Stimulated activated CD4-positive, alpha-beta T cell treated with anti-CD3 and anti-CD28 coated beads, TNF-alpha, amount 100 ng/mL, for 1 hour (primary cell): ENCODE measurements around the gene C1QB.
"Not testable (repeated sequence)": the region's sequence is repeated elsewhere in the genome, so short reads cannot be mapped to it uniquely, and the experiment has no call there.

Experiments used
- DNase-seq, 3 donors: peaks; one replicate each; pipeline ENCODE4 v3.0.0-alpha.2; 2020; ENCODE audit warnings: low read depth in 3 of 3, low spot score in 1 of 3

C1QB gene

DNA sequence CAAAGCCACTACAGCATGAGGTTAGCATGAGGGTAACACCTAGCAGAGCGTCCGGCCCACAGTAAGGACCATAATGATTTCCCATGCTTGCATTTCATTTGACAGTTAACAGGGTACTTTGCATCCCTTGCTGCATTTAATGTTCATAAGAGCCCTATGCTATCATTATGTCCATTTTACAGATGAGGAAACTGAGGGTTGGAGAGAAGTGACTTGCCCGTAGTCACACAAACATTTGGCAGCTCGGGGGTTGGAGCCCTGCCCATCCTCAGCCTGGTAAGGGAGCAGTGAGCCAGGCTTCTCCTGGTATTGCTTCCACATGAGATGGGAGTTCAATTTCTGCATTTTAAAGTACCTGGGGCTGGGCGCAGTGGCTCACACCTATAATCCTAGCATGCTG is 41.1 kb downstream of the C1QB start:
- no peak for DNase-seq

GRCh38 chr1:22696610-22697009 is 43.6 kb downstream of the C1QB start:
- DNase-seq, result no peak

- DNase-seq, result no peak
Observed at GRCh38 chr1:22697980-22698379, 44.9 kb downstream of the C1QB start.

DNA sequence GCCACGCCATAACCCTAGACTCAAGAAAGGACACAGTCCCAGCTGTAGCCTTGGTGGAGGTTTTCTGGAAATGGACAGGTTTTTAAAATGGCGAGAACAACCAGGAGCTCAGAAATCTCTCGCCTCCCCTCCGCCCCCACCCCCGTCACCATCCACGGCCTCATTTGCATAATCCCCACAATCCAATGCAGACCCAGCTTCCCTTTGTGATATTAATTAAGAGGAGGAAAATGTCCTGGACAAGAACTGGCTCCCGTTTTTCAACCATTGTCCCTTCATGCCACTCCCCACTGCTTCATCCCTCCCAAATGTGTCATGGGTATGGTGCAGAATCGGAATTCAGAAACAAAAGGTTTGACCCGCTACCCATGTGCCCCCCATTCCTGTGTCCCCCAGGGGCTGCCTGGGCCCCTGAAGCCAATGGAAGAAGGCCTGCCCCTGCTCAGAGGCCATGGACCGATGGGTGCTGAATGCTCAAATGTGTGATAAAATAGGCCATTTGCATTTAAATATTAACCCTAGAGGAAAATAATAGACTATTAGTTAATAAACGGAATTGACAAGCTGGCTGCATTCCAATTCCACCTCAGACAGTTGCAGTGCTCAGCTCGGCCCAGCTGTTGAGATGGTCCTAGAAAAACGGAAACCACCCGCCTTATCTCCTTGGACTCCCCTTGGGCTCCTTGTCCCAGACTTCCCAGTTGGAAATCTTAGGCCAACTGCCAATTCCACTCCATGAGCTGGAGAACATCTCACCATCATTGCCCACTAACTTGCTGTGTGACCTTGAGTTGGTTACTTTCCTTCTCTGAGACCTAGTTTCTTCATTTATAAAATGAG is 46.9 kb downstream of the C1QB start:
- no peak for DNase-seq

GRCh38 chr1:22702296-22703085 is 49.5 kb downstream of the C1QB start:
- DNase-seq, result no peak

DNA sequence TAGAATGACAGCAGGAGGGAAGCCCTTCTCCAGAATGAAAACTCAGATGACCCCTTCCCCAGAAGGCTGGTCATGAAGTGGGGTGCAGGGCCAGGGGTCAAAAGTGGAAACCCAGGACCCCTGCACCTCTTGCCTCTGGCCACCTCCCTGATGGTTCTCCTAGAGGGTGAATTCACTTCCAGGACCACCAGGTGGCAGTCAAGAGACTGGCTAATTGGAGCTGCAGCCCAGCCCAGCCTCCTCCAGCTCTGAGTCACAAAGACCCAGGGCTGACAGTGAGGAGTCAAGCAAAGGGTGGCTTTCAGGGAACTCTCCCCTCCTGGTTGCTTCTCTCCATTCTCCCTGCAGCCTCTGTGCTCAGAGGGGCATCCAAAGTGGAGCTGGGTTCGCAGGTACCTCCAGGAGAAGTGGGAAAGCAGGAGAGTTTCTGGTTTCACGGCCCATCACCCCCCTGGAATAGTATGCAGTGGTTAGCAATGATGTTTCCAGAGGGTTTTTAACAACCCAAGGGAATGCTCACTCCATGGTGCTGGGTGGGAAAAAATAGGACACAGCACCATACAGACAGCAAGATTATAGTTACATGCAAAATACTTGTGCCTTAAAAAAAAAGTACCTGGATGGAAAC is 51.5 kb downstream of the C1QB start:
- peak; percentile 35 to 56 (median 37) for DNase-seq

GRCh38 chr1:22705586-22705985 is 52.5 kb downstream of the C1QB start:
- no peak for DNase-seq

DNA sequence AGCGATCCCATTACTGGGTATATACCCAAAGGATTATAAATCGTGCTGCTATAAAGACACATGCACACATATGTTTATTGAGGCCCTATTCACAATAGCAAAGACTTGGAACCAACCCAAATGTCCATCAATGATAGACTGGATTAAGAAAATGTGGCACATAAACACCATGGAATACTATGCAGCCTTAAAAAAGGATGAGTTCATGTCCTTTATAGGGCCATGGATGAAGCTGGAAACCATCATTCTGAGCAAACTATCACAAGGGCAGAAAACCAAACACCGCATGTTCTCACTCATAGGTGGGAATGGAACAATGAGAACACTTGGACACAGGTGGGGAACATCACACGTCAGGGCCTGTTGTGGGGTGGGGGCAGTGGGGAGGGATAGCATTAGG is 53.1 kb downstream of the C1QB start:
- DNase-seq, result not testable (repeated sequence)

DNA sequence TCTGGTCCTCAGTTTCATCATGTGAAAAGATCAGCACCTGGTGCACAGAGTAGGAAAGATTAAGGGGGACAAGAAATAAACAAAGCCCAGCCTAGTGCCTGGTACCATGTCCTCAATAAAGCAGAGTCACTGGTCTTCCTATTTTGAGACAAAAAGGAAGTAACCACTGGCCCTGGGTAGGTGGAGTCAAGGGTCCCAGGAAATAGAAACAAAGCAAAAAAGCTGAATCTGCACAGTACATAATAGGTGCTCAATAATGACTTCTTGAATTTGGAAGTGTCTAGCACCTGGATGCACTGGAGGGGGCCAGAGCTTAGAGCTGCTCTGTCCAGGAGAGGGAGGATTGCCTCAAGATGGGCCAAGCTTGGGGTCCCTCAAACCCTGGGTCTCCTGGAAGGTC is 55.7 kb downstream of the C1QB start:
- no peak for DNase-seq

DNA sequence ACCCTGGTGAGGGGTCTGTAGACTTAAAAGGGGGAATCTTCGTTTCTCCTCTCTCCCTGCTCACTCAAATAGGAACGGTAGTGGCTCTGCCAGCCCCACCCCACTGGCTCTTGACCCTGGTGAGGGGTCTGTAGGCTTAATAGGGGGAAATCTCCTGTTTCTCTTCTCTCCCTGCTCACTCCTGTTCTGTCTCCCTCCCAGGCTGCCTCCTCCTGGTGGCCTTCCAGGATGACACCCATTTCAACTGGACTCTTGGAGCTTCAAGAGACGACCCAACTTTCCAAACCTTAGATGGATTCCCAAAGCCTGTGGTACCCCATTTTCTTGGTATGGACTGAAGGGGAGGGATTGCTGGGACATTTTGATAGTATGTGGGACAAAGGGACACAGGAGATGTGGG is 56.2 kb downstream of the C1QB start:
- no peak for DNase-seq

GRCh38 chr1:22709891-22710700 is 57.1 kb downstream of the C1QB start:
- peak in 1 of 3 donors; percentile 20 for DNase-seq

DNA sequence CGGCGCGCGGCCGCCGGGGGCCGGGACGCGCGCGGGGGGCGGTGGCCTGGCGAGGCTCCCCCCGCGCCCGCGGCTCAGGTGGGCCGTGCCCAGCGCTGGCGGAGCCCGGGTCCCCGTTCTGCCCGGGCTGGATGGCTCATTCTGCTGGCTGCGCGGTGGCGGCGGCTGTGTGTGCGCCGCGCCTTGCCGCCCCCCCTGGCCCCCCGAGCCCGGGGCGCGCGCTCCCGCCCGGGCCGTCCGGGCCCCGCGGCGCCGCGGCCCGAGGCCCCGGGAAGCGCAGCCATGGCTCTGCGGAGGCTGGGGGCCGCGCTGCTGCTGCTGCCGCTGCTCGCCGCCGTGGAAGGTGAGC is 57.6 kb downstream of the C1QB start, which contains the start of gene EPHB2:
Gene EPHB2, plus strand, starts transcription at position 139 of the 349 bp plus-strand sequence. Its CDS starts 144 bp downstream, at position 283.
- peak in 1 of 3 donors; percentile 10 for DNase-seq

- DNase-seq, result no peak
Observed at GRCh38 chr1:22711071-22711470, 58.0 kb downstream of the C1QB start.
